ENCODE measurements around the gene IL36G. TPM values are rescaled to one million over a fixed set of nuclear protein-coding genes. Genes with fewer than 3 reads are reported as not detected.

IL36G gene
- total and polyA plus RNA-seq, 11 donors, result not detected

DNA sequence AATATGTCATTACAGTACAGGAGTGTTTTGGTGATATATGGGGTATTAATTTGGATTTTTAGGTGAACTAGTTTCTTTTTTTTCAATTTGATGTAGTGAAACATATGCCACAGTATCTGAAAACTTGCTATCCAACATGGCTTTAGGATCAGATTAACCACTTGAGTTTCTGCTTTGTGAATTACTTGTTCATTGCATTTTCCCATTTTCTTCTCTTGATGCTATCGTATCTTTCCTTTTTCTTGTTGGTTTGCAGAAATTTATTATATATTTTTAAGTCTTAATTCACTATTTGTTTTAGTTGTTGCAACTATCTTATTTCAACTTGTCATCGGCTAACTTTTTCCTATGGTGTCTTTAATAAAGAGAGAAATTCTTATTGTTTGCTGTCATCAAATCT, 36.3 kb downstream of the IL36G start:
- ATAC-seq, result no peak
- TF ChIP-seq POLR2A (IDR thresholded peaks at IDR 0.05), result no peak
- TF ChIP-seq, protein P1, sequence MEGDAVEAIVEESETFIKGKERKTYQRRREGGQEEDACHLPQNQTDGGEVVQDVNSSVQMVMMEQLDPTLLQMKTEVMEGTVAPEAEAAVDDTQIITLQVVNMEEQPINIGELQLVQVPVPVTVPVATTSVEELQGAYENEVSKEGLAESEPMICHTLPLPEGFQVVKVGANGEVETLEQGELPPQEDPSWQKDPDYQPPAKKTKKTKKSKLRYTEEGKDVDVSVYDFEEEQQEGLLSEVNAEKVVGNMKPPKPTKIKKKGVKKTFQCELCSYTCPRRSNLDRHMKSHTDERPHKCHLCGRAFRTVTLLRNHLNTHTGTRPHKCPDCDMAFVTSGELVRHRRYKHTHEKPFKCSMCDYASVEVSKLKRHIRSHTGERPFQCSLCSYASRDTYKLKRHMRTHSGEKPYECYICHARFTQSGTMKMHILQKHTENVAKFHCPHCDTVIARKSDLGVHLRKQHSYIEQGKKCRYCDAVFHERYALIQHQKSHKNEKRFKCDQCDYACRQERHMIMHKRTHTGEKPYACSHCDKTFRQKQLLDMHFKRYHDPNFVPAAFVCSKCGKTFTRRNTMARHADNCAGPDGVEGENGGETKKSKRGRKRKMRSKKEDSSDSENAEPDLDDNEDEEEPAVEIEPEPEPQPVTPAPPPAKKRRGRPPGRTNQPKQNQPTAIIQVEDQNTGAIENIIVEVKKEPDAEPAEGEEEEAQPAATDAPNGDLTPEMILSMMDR (IDR thresholded peaks at IDR 0.05), result no peak
- Histone ChIP-seq H3K4me3 (no peak overlapping the region), H3K9me3 (peaks cover 0 to 2% (median 0%) of the 10 kb centered on the region in 12 donors), H3K4me1 (no peaks in the 10 kb centered on the region), H3K27ac (no peak overlapping the region), H3K27me3 (peaks cover 0 to 12% (median 0%) of the 10 kb centered on the region in 9 donors), H3K36me3 (no peaks in the 10 kb centered on the region)
- intact Hi-C loops (cut with DNase I), result no loop called here
- WGBS, 4 donors, result 86 to 93% (median 89%) methylated on average over 2 of the region's 2 CpGs
- DNase-seq, result no peak

- DNase-seq, result no peak
- intact Hi-C loops (cut with DNase I), result no loop called here
These were observed 37.2 kb downstream of the IL36G start for GRCh38 chr2:113015042-113015441.

GRCh38 chr2:113015655-113016054, 37.8 kb downstream of the IL36G start:
- Histone ChIP-seq H3K4me3 (no peak overlapping the region), H3K9me3 (peaks cover 0 to 2% (median 0%) of the 10 kb centered on the region in 12 donors), H3K4me1 (no peaks in the 10 kb centered on the region), H3K36me3 (no peaks in the 10 kb centered on the region), H3K27me3 (peaks cover 0 to 14% (median 0%) of the 10 kb centered on the region in 9 donors), H3K27ac (no peak overlapping the region)
- WGBS, 4 donors, result 81 to 88% (median 83%) methylated on average over 2 of the region's 2 CpGs
- DNase-seq (no peak), ATAC-seq (no peak)
- intact Hi-C loops (cut with DNase I), result no loop called here
- no peak for TF ChIP-seq POLR2A (IDR thresholded peaks at IDR 0.05)
- TF ChIP-seq, protein P1 (IDR thresholded peaks at IDR 0.05), result no peak

More at GRCh38 chr2:113015042-113015441, 37.2 kb downstream of the IL36G start:
- TF ChIP-seq, protein P1 (IDR thresholded peaks at IDR 0.05), result no peak
- no peak overlapping the region for H3K4me3 ChIP-seq
- no peaks in the 10 kb centered on the region for H3K4me1 ChIP-seq
- WGBS, 4 donors, result 44 to 57% (median 55%) methylated on average over 1 of the region's 1 CpG
- no peak overlapping the region for H3K27ac ChIP-seq
- ATAC-seq, result no peak
- H3K9me3 ChIP-seq, result peaks cover 0 to 2% (median 0%) of the 10 kb centered on the region in 12 donors
- H3K36me3 ChIP-seq, result no peaks in the 10 kb centered on the region
- H3K27me3 ChIP-seq, result peaks cover 0 to 14% (median 0%) of the 10 kb centered on the region in 9 donors

GRCh38 chr2:113018509-113018908, 40.7 kb downstream of the IL36G start:
- Histone ChIP-seq H3K27ac (no peak overlapping the region), H3K4me1 (no peaks in the 10 kb centered on the region), H3K4me3 (no peak overlapping the region), H3K36me3 (no peaks in the 10 kb centered on the region), H3K9me3 (peaks cover 0 to 2% (median 0%) of the 10 kb centered on the region in 12 donors), H3K27me3 (peaks cover 0 to 25% (median 0%) of the 10 kb centered on the region in 9 donors)
- DNase-seq (no peak), ATAC-seq (no peak)
- intact Hi-C loops (cut with DNase I), result no loop called here
- TF ChIP-seq POLR2A (IDR thresholded peaks at IDR 0.05), result no peak
- TF ChIP-seq, protein P1 (IDR thresholded peaks at IDR 0.05), result no peak
- 71 to 83% (median 72%) methylated on average over 3 of the region's 3 CpGs for WGBS, 4 donors
